ENCODE measurements around the gene ARF6.

DNA sequence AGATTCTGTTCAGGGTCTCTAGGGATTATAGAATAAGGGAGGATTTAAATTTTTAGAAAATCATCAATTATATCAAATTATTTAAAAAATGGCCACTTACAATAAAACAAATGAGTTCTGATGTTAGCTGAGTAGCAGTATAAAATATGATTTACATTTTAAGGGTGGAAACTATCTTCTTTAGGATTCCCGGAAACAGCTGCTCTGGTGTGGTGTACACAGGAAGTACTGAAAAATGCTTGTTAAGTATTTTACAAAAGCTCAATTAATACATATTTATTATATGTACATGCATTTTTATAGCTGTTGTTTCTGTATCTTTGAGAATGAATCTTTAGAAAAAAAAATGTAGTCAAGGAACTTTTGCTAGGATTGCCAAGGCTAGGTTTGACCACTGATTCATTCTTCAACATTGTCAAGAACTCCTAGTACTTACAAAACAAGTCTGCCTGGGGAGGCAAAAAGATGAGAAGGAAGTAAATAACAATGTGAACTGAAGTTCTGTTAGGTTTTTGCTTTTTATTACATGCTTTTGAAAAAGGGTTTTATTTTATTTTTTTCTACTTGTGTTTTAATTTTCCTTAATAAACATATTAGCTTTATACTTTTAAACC, 48.0 kb downstream of the ARF6 start:
- no peak for TF ChIP-seq SMC3 (conservative IDR thresholded peaks at IDR 0.05; ENCODE audit: poor library complexity)
- TF ChIP-seq EP300 (conservative IDR thresholded peaks at IDR 0.05; ENCODE audit: poor library complexity, severe bottlenecking): no peak
- TF ChIP-seq, protein P1, sequence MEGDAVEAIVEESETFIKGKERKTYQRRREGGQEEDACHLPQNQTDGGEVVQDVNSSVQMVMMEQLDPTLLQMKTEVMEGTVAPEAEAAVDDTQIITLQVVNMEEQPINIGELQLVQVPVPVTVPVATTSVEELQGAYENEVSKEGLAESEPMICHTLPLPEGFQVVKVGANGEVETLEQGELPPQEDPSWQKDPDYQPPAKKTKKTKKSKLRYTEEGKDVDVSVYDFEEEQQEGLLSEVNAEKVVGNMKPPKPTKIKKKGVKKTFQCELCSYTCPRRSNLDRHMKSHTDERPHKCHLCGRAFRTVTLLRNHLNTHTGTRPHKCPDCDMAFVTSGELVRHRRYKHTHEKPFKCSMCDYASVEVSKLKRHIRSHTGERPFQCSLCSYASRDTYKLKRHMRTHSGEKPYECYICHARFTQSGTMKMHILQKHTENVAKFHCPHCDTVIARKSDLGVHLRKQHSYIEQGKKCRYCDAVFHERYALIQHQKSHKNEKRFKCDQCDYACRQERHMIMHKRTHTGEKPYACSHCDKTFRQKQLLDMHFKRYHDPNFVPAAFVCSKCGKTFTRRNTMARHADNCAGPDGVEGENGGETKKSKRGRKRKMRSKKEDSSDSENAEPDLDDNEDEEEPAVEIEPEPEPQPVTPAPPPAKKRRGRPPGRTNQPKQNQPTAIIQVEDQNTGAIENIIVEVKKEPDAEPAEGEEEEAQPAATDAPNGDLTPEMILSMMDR (IDR thresholded peaks at IDR 0.05; ENCODE audit: poor library complexity, severe bottlenecking): no peak
- TF ChIP-seq POLR2AphosphoS5 (IDR thresholded peaks at IDR 0.05): no peak
- no peak for TF ChIP-seq TAF1 (IDR thresholded peaks at IDR 0.05; ENCODE audit: low read depth)
- TF ChIP-seq EZH2 (IDR thresholded peaks at IDR 0.05; ENCODE audit: borderline replicate concordance, insufficient read depth, low read length, poor library complexity, severe bottlenecking): no peak
- TF ChIP-seq RAD21 (conservative IDR thresholded peaks at IDR 0.05): no peak
- TF ChIP-seq REST (IDR thresholded peaks at IDR 0.05; ENCODE audit: borderline replicate concordance): no peak
